Hepatocyte (in vitro differentiated cells): Measurements from ENCODE around the gene KRT74.

ENCODE experiments used
- CTCF ChIP-seq: fragments of 200-600 bp; sonication (generic); IDR thresholded peaks from 2 replicates; pipeline ENCODE4 v1.5.1; 2016; ENCODE audit warnings: antibody characterized with exemption, mild to moderate bottlenecking; ENCODE audit not compliant: poor library complexity
- EZH2 ChIP-seq: fragments of 200-600 bp; sonication (generic); IDR thresholded peaks from 2 replicates; pipeline ENCODE4 v1.6.1; 2016; ENCODE audit warnings: antibody characterized with exemption, mild to moderate bottlenecking, borderline replicate concordance

GRCh38 chr12:52581066-52581465 lies 7.4 kb upstream of the KRT74 start:
- TF ChIP-seq EZH2 (no peak), CTCF (no peak)
